H7 (cell line): ENCODE data around the gene STT3B. TPM values are rescaled to one million over a fixed set of nuclear protein-coding genes. Genes with fewer than 3 reads are reported as not detected.

Experiments
- DNase-seq: peaks from one replicate; pipeline ENCODE4 v3.0.0; 2012
- H3K27me3 ChIP-seq: 2 replicates; pipeline ENCODE4 v1.6.0; 2011; ENCODE audit warnings: mild to moderate bottlenecking, low read length; ENCODE audit not compliant: control insufficient read depth, insufficient read depth
- H3K36me3 ChIP-seq: replicated peaks from 2 replicates; pipeline ENCODE4 v1.5.1; 2011; ENCODE audit warnings: low read length; ENCODE audit not compliant: control insufficient read depth, insufficient read depth
- H3K4me3 ChIP-seq: 2 replicates; pipeline ENCODE4 v1.5.1; 2011; ENCODE audit warnings: low read depth, mild to moderate bottlenecking, control low read depth, low read length, moderate library complexity; ENCODE audit not compliant: insufficient read depth
- total RNA-seq: library from RNA; depleted of rRNA; stranded (reverse); fragments of >200 nt; shearing (Covaris generic); gene quantifications from 2 replicates; pipeline ENCODE4 v1.2.3, GENCODE V29; 2014

Gene STT3B
- total RNA-seq, 1 experiment from 2014 or later: 134 TPM

DNA sequence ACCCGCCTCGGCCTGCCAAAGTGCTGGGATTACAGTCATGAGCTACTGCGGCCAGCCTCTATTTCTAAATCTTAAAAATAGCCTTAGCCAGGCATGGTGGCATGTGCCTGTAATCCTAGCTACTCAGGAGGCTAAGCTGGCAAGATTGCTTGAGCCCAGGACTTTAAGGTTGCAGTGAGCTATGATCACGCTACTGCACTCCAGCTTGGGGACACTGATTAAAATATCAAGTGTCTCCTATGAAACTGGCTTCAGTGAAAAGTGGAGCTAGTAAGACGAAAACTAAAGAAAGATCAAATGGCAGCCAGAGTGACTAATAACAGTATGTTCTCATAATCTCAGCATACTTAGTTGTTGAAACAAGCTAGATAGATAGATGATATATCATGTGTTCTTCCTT lies 112.5 kb downstream of the STT3B start:
- H3K27me3 ChIP-seq: no peaks in the 10 kb centered on the region
- peaks cover 2% of the 10 kb centered on the region for H3K36me3 ChIP-seq
- DNase-seq: no peak
- H3K4me3 ChIP-seq: no peak overlapping the region

DNA sequence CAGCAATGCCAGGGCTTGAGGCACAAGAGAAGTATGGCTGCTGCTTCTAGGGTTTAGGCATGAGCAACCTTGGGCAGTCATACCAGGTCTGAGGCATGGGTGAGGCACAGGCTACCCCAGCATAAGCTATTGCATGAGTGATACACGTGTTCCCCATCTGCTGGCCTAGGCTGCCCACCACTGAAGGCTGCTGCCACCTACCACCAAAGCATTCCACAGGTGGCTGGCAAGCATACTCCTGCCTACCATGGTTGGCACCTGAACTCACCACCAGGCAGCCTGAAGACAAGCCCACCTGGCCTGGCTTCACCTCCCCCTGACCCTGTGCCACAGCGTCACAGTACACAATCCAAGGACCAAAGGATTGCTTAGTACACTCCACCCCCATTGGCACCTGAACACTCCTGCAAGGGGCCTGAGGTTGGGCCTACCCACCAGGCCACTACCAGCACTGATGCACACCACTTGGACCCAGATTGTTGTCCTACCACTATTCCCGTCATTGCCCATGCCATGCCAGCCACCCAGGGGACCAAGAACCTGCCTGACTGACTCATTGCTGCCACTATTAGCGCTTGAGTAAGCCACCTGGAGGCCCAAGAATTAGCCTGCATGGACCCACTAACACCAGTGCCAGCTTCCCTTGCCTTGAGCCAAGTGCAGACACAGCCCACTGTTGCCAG lies 115.7 kb downstream of the STT3B start:
- no peak overlapping the region for H3K4me3 ChIP-seq
- H3K36me3 ChIP-seq: peaks cover 2% of the 10 kb centered on the region

DNA sequence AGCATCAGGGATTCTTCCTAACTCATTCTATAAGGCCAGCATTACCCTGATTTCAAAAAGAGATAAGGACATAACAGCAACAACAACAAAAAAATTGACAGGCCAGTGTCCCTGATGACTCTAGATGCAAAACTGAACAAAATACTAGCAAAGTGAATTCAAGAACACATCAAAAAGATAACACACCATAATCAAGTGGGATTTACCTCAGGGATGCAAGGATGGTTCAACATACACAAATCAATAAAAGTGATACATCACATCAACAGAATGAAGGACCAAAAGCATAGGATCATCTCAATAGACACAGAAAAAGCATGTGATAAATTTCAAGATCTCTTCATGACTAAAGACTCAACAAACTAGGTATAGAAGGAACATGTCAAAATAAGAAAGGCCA lies 119.6 kb downstream of the STT3B start:
- no peak for DNase-seq
- H3K27me3 ChIP-seq: no peaks in the 10 kb centered on the region
- no peak overlapping the region for H3K4me3 ChIP-seq
- peaks cover 2% of the 10 kb centered on the region for H3K36me3 ChIP-seq

More for the DNA sequence above, 115.7 kb downstream of the STT3B start:
- no peak for DNase-seq
- no peaks in the 10 kb centered on the region for H3K27me3 ChIP-seq

DNA sequence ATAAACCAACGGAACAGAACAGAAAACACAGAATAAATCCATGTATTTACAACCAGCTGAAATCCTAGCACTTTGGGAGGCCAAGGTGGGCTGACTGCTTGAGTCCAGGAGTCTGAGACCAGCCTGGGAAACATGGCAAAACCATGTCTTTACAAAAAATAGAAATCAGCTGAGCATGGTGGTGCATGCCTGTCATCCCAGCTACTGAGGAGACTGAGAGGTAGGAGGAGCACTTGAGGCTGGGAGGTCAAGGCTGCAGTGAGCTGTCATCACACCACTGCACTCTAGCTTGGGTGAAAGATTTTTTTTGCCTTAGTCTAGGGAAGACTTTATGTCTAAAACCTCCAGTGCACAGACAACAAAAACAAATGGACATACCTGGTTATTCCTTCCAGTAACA lies 120.7 kb downstream of the STT3B start:
- DNase-seq: no peak
- Histone ChIP-seq H3K36me3 (no peaks in the 10 kb centered on the region; the same call in 1 of the 2 replicates), H3K4me3 (no peak overlapping the region), H3K27me3 (no peaks in the 10 kb centered on the region)

DNA sequence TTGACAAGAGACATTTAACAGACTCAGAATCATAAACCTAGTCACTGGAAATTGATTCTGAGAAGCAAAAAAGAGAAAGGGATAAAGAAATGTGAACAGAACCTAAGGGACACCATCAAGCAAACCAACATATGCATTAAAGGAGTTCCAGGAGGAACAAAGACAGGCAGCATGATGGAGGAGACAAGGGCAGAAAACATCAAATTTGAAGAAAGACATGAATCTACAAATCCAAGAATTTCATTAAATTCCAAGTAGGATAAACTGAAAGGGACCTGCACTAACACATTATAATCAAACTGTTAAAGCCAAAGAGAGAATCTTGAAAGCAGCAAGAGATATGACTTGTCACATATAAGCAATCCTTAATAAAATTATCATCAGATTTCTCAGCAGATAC lies 122.3 kb downstream of the STT3B start:
- H3K27me3 ChIP-seq: no peaks in the 10 kb centered on the region
- DNase-seq: no peak
- no peak overlapping the region for H3K4me3 ChIP-seq
- H3K36me3 ChIP-seq: peaks cover under 1% of the 10 kb centered on the region; the same call in 1 of the 2 replicates

DNA sequence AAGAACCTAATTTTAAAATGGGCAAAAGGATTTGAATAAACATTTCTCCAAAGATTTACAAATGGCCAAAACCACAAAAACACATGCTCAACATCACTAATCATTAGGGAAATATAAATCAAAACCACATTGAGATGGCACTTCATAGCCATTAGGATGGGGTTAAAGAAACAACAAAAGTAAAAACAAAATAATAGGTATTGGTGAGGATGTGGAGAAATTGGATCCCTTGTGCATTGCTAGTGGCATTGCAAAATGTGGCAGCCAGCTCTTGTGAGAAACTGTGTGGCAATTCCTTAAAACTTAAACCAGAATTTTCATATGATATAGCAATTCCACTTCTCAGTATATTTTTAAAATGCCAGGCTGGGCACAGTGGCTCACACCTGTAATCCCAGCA lies 126.5 kb downstream of the STT3B start:
- Histone ChIP-seq H3K27me3 (no peaks in the 10 kb centered on the region), H3K36me3 (peaks cover 10% of the 10 kb centered on the region), H3K4me3 (no peak overlapping the region)
- no peak for DNase-seq

DNA sequence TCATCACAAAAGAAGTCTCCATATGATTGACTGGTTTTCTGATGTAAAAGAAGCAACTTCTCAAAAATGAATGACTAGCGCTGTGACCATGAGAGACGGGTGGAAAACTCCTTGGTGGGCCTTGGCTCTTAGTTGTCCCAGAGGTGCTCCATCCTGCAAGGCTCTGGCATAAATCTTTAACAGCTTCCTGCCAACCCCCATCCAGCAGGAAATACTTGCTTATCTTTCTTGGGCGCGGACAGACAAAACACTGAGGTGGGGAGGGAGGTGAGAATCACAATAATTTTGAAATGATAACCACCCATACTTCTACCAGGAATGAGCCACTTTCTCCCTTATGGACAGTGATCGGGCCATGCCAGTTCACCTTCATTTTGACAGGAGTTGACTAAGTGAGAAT lies 128.6 kb downstream of the STT3B start:
- Histone ChIP-seq H3K4me3 (no peak overlapping the region), H3K27me3 (no peaks in the 10 kb centered on the region), H3K36me3 (peaks cover 10% of the 10 kb centered on the region)
- DNase-seq: no peak

DNA sequence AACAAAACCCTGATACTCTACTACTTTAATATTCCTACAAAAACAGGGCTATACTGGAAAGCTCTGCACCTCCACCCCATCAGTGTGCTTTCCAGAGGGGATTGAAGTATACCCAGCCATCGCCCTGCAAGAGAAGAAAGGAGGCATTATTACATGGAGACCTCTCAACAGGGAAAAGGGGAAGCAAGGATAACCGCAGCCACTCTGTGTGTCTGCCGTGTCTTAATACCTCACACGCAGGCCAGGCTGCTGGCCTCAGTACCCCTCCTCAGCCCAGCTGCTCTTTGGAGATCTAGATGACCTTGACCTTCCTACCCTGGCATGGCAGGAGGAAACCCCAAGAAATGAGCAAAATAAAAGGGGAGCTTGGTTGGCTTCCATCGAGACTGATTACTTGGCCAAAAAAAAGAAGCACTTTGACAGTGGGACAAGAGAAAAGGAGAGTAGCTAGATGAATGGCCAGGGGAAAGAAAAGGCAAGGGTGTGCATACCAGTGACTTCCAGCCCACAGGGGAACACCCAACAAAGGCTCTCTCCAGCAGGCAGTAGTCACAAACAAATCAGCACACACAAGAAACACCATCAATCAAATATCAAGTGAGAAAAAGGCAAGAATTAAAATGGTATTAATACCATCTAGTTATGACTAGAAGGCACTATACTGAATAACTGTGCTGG lies 129.4 kb downstream of the STT3B start:
- Histone ChIP-seq H3K36me3 (peaks cover 10% of the 10 kb centered on the region), H3K4me3 (no peak overlapping the region), H3K27me3 (no peaks in the 10 kb centered on the region)
- no peak for DNase-seq

DNA sequence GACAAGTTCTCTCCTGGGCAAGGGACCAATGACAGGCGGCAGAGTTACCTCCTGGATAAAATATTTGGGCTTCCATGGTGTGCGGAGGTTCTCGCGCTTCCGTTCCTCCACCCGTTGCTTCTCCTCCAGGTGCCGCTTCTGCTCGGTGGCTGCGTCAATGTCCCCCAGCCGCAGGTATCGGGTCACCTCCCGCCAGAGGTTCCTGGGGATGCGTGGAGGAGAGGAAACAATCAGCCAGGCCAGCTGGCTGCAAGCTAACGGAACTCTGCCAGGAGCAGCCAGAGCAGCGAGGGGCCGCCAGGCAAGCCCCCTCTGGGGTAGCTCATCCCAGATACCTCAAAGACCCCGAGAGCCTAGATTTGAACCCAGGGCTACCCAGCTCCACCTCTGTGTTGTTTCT lies 131.3 kb downstream of the STT3B start:
- no peak for DNase-seq
- Histone ChIP-seq H3K27me3 (no peaks in the 10 kb centered on the region), H3K36me3 (peaks cover 15% of the 10 kb centered on the region), H3K4me3 (no peak overlapping the region)

DNA sequence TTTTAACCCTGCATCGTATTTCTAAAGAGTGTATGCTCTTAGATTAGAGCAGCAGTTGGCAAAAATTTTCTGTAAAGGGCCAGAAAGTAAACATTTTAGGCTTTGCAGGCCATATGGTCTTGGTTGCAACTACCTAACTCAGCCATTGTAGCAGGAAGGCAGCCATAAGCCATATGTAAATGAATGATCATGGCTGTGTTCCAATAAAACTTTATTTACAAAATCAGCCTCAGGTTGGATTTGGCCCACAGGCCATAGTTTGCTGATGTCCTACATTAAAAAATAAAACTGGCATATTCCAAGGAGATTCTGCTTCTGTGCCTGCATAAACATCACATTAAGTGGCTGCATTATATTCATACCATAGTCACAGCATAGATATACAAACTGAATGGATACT lies 134.9 kb downstream of the STT3B start:
- Histone ChIP-seq H3K36me3 (peaks cover 16% of the 10 kb centered on the region), H3K4me3 (no peak overlapping the region), H3K27me3 (no peaks in the 10 kb centered on the region)
- DNase-seq: no peak

DNA sequence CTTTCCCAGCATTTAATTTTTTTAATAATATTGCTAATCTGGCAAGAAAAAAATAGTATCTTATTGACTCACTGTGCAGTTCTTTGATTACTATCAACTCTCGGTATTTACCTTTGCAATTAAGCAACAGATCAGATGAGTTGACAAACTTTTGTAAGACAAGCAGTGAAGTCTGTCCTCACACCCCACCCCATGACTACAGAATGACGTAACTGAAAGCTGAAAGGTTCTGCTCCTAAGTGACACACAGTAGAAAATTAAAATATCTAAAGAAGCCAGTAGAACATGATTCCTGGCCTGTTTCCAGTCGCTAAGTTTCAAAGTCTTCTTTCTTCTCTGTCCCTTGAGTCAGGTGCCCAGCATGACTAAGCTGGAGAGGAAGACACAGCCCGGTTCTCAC lies 135.5 kb downstream of the STT3B start:
- Histone ChIP-seq H3K36me3 (peaks cover 18% of the 10 kb centered on the region), H3K4me3 (no peak overlapping the region), H3K27me3 (no peaks in the 10 kb centered on the region)
- DNase-seq: no peak

DNA sequence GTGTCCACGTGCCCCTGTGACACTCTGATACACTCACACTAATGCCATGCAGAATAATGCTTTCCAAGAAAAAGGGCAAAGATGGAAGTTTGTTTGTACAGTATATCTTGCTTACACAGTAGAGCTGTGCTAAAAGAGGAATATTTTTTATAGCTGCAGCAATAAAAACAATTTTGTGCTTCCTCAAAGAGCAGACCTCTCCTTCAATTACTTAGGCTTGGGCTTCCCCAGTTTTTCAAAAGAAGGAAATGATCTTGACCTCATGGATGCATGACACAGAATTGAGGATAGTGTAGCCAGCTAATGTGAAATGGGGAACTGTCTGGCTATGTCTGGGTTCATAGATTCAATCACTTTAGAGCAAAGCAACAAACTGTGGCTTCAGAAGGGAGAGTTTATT lies 137.4 kb downstream of the STT3B start:
- Histone ChIP-seq H3K27me3 (no peaks in the 10 kb centered on the region), H3K36me3 (peaks cover 18% of the 10 kb centered on the region), H3K4me3 (no peak overlapping the region)
- DNase-seq: no peak

DNA sequence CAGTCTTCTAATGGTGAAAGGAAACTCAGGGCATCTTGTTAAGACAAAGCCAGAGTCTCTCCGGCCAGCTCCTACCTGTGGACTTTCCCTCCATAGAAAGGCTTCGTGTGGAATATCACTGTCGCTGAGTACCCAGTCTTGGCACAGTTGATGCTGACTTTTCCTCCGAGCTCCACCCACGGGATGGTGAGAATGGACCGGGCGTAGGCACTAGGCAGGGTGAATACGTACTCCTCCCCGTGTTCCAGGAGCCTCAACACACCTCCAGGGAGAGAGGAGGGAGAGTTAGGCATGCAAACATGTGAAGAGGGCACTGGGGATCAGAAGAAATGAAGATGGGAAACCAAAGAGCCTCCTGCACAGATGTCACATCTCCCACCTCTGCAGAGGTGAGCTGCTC lies 138.0 kb downstream of the STT3B start:
- Histone ChIP-seq H3K4me3 (no peak overlapping the region), H3K27me3 (no peaks in the 10 kb centered on the region), H3K36me3 (peaks cover 18% of the 10 kb centered on the region)
- no peak for DNase-seq

DNA sequence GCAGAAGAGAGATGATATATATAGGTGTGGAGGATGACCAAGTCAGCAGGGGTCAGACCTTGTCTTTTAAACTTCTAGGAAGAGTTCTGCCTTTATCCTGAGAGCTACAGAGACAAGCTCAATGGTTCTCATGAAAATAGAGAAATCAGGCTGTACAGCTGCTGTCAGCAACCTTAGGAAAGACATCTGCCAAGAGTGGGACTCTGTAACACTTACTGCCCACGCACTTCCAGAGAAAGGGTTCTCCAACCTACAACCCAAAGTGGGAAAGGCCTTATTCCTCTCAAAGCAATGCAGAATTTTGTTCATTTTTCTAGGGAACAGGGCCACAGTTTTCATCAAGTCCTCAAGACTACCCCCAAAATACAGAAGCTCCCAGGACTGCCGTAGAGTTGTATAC lies 138.7 kb downstream of the STT3B start:
- no peak overlapping the region for H3K4me3 ChIP-seq
- peaks cover 18% of the 10 kb centered on the region for H3K36me3 ChIP-seq
- no peak for DNase-seq
- H3K27me3 ChIP-seq: no peaks in the 10 kb centered on the region

DNA sequence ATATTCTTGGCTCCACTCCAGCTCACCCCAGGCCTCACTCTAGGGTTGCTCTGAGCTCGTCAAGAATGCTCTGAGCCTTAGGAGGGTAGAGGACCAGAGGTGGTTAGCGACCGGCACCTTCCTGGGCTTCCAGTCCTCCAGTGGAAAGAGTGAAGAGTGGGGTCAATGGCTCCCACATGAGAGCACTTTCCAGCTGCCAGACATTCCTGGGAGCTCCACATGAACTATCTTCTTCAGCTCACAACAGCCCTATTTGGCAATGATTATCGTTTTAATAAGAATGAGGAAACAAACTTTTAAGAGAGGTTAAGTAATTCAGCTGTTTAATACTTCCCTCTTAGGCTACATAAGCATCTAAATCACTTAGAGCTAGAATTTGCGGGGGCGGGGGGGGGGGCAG lies 139.3 kb downstream of the STT3B start:
- Histone ChIP-seq H3K27me3 (no peaks in the 10 kb centered on the region), H3K36me3 (peaks cover 18% of the 10 kb centered on the region), H3K4me3 (no peak overlapping the region)
- no peak for DNase-seq
